Calu3 (cell line): ENCODE results near the gene C10orf62. TPM values are rescaled to one million over a fixed set of nuclear protein-coding genes. Genes with fewer than 3 reads are reported as not detected.

ENCODE experiments used
- BruUV-seq: library from RNA; stranded (reverse); fragments of 400-500 nt; replicated peaks from 2 replicates; lab custom pipeline; 2021; lab: Mats Ljungman, UMichigan
- CTCF ChIA-PET: fragments of 300-600 bp; sonication (Branson Sonifier 250); formaldehyde crosslinking; loops from one replicate; lab custom pipeline; 2022; ENCODE audit warnings: antibody characterized with exemption; lab: Charles Lee
- DNase-seq: peaks from one replicate; pipeline ENCODE4 v3.0.0; 2022
- H3K27ac Mint-ChIP-seq: one replicate; pipeline ENCODE4 v1.8.0; 2022; ENCODE audit warnings: mixed read lengths; ENCODE audit not compliant: unreplicated experiment
- H3K27me3 Mint-ChIP-seq: one replicate; pipeline ENCODE4 v1.8.0; 2022; ENCODE audit warnings: mixed read lengths; ENCODE audit not compliant: unreplicated experiment
- H3K36me3 Mint-ChIP-seq: one replicate; pipeline ENCODE4 v1.8.0; 2022; ENCODE audit warnings: mild to moderate bottlenecking, moderate library complexity, mixed read lengths; ENCODE audit not compliant: insufficient read depth, unreplicated experiment
- H3K4me1 Mint-ChIP-seq: one replicate; pipeline ENCODE4 v1.8.0; 2022; ENCODE audit warnings: mild to moderate bottlenecking, low read depth, mixed read lengths; ENCODE audit not compliant: unreplicated experiment
- H3K4me3 Mint-ChIP-seq: one replicate; pipeline ENCODE4 v1.8.0; 2022; ENCODE audit warnings: mild to moderate bottlenecking, low read depth, moderate library complexity, mixed read lengths; ENCODE audit not compliant: unreplicated experiment
- H3K9me3 Mint-ChIP-seq: one replicate; pipeline ENCODE4 v1.8.0; 2022; ENCODE audit warnings: low read depth, mixed read lengths; ENCODE audit not compliant: unreplicated experiment
- CTCF ChIP-seq: fragments of 200-600 bp; IDR thresholded peaks from one replicate; pipeline ENCODE4 v1.8.0; 2022; ENCODE audit warnings: antibody characterized with exemption; ENCODE audit not compliant: unreplicated experiment
- intact Hi-C: fragments of 100-400 bp; cut with micrococcal nuclease; formaldehyde crosslinking; loops from one replicate; pipeline ENCODE4 v1.10.0; 2022; ENCODE audit not compliant: unreplicated experiment
- total RNA-seq: library from RNA; stranded (reverse); gene quantifications from 2 replicates; pipeline ENCODE4 v1.2.3, GENCODE V29; 2022

The C10orf62 gene
- total RNA-seq, 1 experiment from 2014 or later, result 1.5 TPM

GRCh38 chr10:97546456-97547270 lies 42.9 kb upstream of the C10orf62 start:
- peaks cover 10% of the 10 kb centered on the region for H3K36me3 Mint-ChIP-seq
- peaks cover 22% of the 10 kb centered on the region for H3K4me1 Mint-ChIP-seq
- no peaks in the 10 kb centered on the region for H3K27me3 Mint-ChIP-seq
- BruUV-seq, result no TSS peak
- no peak overlapping the region for H3K27ac Mint-ChIP-seq
- no peaks in the 10 kb centered on the region for H3K9me3 Mint-ChIP-seq
- DNase-seq, result no peak
- H3K4me3 Mint-ChIP-seq, result no peak overlapping the region
- intact Hi-C loops, result no loop called here
- no peak for TF ChIP-seq CTCF
- CTCF ChIA-PET, result interaction anchor here (0.7 to 1.5 kb wide), 3 partner anchors 12 to 36 kb away, joined by 3 read pairs; no protein-coding TSS in a partner anchor

DNA sequence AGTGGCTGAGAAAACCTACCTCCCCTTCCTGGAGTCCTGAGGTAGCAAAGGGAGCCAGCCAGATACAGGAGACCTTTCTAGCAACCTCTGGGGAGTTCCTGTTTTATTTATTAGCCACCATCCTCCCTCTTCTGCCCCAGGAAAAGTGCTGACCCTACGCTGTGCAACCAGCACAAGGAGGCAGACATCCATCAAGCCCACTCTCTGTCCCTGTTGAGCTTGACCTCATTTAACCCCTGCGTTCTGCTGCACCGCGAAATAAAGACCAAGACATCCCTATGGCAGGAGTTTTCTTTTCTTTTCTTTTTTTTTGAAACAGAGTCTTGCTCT lies 42.3 kb upstream of the C10orf62 start:
- Mint-ChIP-seq H3K27ac (no peak overlapping the region), H3K4me1 (peaks cover 16% of the 10 kb centered on the region), H3K36me3 (peaks cover 10% of the 10 kb centered on the region), H3K4me3 (no peak overlapping the region), H3K27me3 (no peaks in the 10 kb centered on the region), H3K9me3 (no peaks in the 10 kb centered on the region)
- no peak for DNase-seq
- intact Hi-C loops, result no loop called here
- TF ChIP-seq CTCF, result no peak
- BruUV-seq, result no TSS peak
- CTCF ChIA-PET, result no interaction called here

GRCh38 chr10:97547962-97548361 lies 41.6 kb upstream of the C10orf62 start:
- Mint-ChIP-seq H3K4me1 (peaks cover 9% of the 10 kb centered on the region), H3K9me3 (no peaks in the 10 kb centered on the region), H3K36me3 (peaks cover 5% of the 10 kb centered on the region), H3K27me3 (no peaks in the 10 kb centered on the region), H3K4me3 (no peak overlapping the region), H3K27ac (no peak overlapping the region)
- no TSS peak for BruUV-seq
- intact Hi-C loops, result no loop called here
- DNase-seq, result no peak
- CTCF ChIA-PET, result interaction anchor here (0.6 kb wide), 1 partner anchor 9 kb away, joined by 3 read pairs; no protein-coding TSS in a partner anchor
- TF ChIP-seq CTCF, result no peak

DNA sequence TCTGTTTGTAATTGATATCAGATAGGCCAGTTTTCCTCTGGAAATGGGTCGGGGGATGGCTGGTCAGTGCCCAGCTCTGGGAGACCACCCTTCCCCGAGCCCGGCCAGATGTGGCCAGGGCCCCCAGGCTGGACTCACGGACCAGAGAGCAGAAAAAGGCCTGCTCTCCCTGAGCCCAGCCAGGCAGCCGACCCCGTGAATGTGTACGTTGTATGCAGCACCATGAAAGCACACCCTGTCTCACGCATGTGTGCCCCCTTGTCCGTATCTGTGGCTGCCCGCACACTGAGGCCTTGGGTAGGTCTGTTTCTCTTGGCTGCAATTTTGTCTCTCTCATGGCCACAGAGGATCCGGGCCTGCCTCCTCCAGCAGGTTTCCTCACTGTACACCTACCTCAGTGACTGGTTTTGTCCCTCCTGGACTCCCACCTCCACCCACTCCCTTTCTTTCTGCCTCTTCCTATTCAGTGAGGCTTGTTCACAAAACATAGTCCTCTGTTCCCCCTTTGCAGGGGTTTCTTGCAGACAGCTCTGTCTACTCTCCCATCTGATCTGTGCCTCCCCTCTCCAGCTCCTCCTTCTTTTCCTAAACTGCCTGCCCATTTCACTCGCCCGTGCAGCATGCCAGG lies 40.6 kb upstream of the C10orf62 start:
- no peaks in the 10 kb centered on the region for H3K27me3 Mint-ChIP-seq
- CTCF ChIA-PET, result no interaction called here
- no peaks in the 10 kb centered on the region for H3K36me3 Mint-ChIP-seq
- no TSS peak for BruUV-seq
- no peaks in the 10 kb centered on the region for H3K9me3 Mint-ChIP-seq
- H3K27ac Mint-ChIP-seq, result no peak overlapping the region
- intact Hi-C loops, result no loop called here
- no peak for TF ChIP-seq CTCF
- H3K4me1 Mint-ChIP-seq, result no peaks in the 10 kb centered on the region
- DNase-seq, result no peak
- H3K4me3 Mint-ChIP-seq, result no peak overlapping the region
